ENCODE results near the gene NKAIN2.
A peak's percentile ranks its signal among the peaks of the same experiment; 100 is the strongest.

NKAIN2 gene

GRCh38 chr6:124029567-124029966 is 225.9 kb downstream of the NKAIN2 start:
- no peak for DNase-seq (ENCODE audit: low read depth)

- DNase-seq (ENCODE audit: low read depth): no peak
Measured at GRCh38 chr6:124033501-124033900, 229.8 kb downstream of the NKAIN2 start.

GRCh38 chr6:124036384-124036783 is 232.7 kb downstream of the NKAIN2 start:
- DNase-seq (ENCODE audit: low read depth): no peak

GRCh38 chr6:124040655-124041054 is 237.0 kb downstream of the NKAIN2 start:
- no peak for DNase-seq (ENCODE audit: low read depth)

GRCh38 chr6:124052120-124052519 is 248.5 kb downstream of the NKAIN2 start:
- DNase-seq (ENCODE audit: low read depth): no peak

- DNase-seq (ENCODE audit: low read depth): no peak
Measured at GRCh38 chr6:124053315-124053714, 249.7 kb downstream of the NKAIN2 start.

GRCh38 chr6:124054034-124054433 is 250.4 kb downstream of the NKAIN2 start:
- no peak for DNase-seq (ENCODE audit: low read depth)

GRCh38 chr6:124055395-124055794 is 251.7 kb downstream of the NKAIN2 start:
- no peak for DNase-seq (ENCODE audit: low read depth)

GRCh38 chr6:124055963-124056362 is 252.3 kb downstream of the NKAIN2 start:
- DNase-seq (ENCODE audit: low read depth): no peak

GRCh38 chr6:124056407-124057334 is 253.0 kb downstream of the NKAIN2 start:
- no peak for DNase-seq (ENCODE audit: low read depth)

GRCh38 chr6:124057461-124057860 is 253.8 kb downstream of the NKAIN2 start:
- no peak for DNase-seq (ENCODE audit: low read depth)

- no peak for DNase-seq (ENCODE audit: low read depth)
Measured at GRCh38 chr6:124064317-124065113, 260.9 kb downstream of the NKAIN2 start.

GRCh38 chr6:124066269-124066668 is 262.6 kb downstream of the NKAIN2 start:
- no peak for DNase-seq (ENCODE audit: low read depth)

- no peak for DNase-seq (ENCODE audit: low read depth)
Measured at GRCh38 chr6:124066946-124067552, 263.4 kb downstream of the NKAIN2 start.

- no peak for DNase-seq (ENCODE audit: low read depth)
Measured at GRCh38 chr6:124069230-124069950, 265.7 kb downstream of the NKAIN2 start.

GRCh38 chr6:124073021-124073420 is 269.4 kb downstream of the NKAIN2 start:
- no peak for DNase-seq (ENCODE audit: low read depth)

GRCh38 chr6:124073820-124074587 is 270.3 kb downstream of the NKAIN2 start:
- DNase-seq (ENCODE audit: low read depth): no peak

- DNase-seq (ENCODE audit: low read depth): no peak
Measured at GRCh38 chr6:124074606-124075005, 270.9 kb downstream of the NKAIN2 start.

- DNase-seq (ENCODE audit: low read depth): peak; percentile 1
Measured at GRCh38 chr6:124076336-124077048, 272.8 kb downstream of the NKAIN2 start.

- no peak for DNase-seq (ENCODE audit: low read depth)
Measured at GRCh38 chr6:124078169-124078568, 274.5 kb downstream of the NKAIN2 start.

Measured in fibroblast of the conjunctiva (primary cell).